Small intestine (tissue), 7 donors: Measurements from ENCODE around the gene STARD4. TPM values are rescaled to one million over a fixed set of nuclear protein-coding genes. Genes with fewer than 3 reads are reported as not detected.

Source experiments
- DNase-seq, 2 donors: peaks; one replicate each; pipeline versions ENCODE4 v3.0.0 to v3.0.0-alpha.2; 2013
- FAIRE-seq: peaks from 2 replicates; lab custom pipeline; 2012; peaks lifted over from hg19 to GRCh38; lab: Jason Lieb, UNC
- H3K27ac ChIP-seq, 3 donors: one replicate each; pipeline ENCODE4 v1.5.1; 2013; ENCODE audit warnings: low read length in 2 of 3, mild to moderate bottlenecking in 2 of 3, control low read depth in 1 of 3, inconsistent platforms in 1 of 3, low read depth in 1 of 3, moderate library complexity in 1 of 3
- H3K27me3 ChIP-seq, 3 donors: one replicate each; pipeline ENCODE4 v1.6.1; 2013; ENCODE audit warnings: low read length in 3 of 3, inconsistent platforms in 1 of 3; ENCODE audit not compliant: control insufficient read depth in 3 of 3, insufficient read depth in 3 of 3
- H3K36me3 ChIP-seq, 3 donors: one replicate each; pipeline ENCODE4 v1.6.1; 2013; ENCODE audit warnings: low read length in 3 of 3, inconsistent platforms in 1 of 3, low read depth in 1 of 3, mild to moderate bottlenecking in 1 of 3, moderate library complexity in 1 of 3; ENCODE audit not compliant: control insufficient read depth in 3 of 3, insufficient read depth in 2 of 3
- H3K4me1 ChIP-seq, 3 donors: one replicate each; pipeline ENCODE4 v1.6.1; 2013; ENCODE audit warnings: low read length in 2 of 3, inconsistent platforms in 1 of 3, low read depth in 1 of 3, mild to moderate bottlenecking in 1 of 3, moderate library complexity in 1 of 3; ENCODE audit not compliant: control insufficient read depth in 3 of 3, insufficient read depth in 2 of 3
- H3K4me3 ChIP-seq, 3 donors: one replicate each; pipeline ENCODE4 v1.5.1; 2013; ENCODE audit warnings: low read length in 3 of 3, control low read depth in 1 of 3, inconsistent platforms in 1 of 3, low read depth in 1 of 3, mild to moderate bottlenecking in 1 of 3, moderate library complexity in 1 of 3
- H3K9me3 ChIP-seq, 2 donors: one replicate each; pipeline ENCODE4 v1.6.1; 2013; ENCODE audit warnings: low read depth in 1 of 2, low read length in 1 of 2; ENCODE audit not compliant: control insufficient read depth in 2 of 2, insufficient read depth in 1 of 2
- WGBS, 3 donors: extraction: QIAGEN DNeasy Blood & Tissue Kit; methylation state at CpG; one replicate each; pipeline ENCODE4 v1.1.7; 2013; 5-methylcytosine and 5-hydroxymethylcytosine counted together
- polyA plus RNA-seq, 4 donors: library from polyadenylated mRNA; stranded (reverse) in 3 of 4; unstranded in 1 of 4; fragments of 200-250 nt in 3 of 4; fragments of 120-200 nt in 1 of 4; gene quantifications; one replicate each; pipeline versions ENCODE4 v1.2.1 to v1.2.3, GENCODE V29; 2013
- donor health status: healthy with polysubstance abuse.
- donor health status: control.
- donor health status: control.
- donor health status: Bipolar disorder and iron deficiency.
- donor health status: healthy.

The STARD4 gene
- polyA plus RNA-seq, 4 donors = 14.6 to 29.3 (median 24.6) TPM

DNA sequence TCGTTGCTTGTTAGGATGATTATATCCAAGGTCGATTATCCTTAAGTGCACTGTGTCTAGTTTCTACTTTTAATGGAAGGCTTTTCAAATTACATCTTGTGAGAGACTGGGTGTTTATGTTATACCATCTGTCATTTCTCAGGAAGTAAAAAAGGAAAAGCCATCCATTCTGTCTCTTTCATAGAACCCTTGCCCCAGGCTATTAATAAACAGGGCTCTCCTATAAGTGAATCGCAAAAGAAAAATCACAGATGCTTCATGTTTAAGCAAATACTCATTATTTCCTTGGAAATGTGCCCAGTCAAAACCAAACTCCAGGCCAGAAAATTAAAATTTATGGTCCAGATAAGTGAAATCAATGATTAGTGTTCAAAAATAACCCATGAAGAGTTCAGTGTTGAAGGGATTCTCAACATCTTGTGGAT lies 58.1 kb downstream of the STARD4 start:
- peaks cover 0 to 2% (median 0%) of the 10 kb centered on the region in 3 donors for H3K36me3 ChIP-seq
- no peak for FAIRE-seq
- no peak overlapping the region for H3K27ac ChIP-seq
- no peak for DNase-seq
- H3K4me1 ChIP-seq = no peaks in the 10 kb centered on the region
- H3K4me3 ChIP-seq = no peak overlapping the region
- no peaks in the 10 kb centered on the region for H3K9me3 ChIP-seq
- 44 to 67% (median 61%) methylated on average over 3 of the region's 3 CpGs for WGBS, 3 donors
- H3K27me3 ChIP-seq = no peaks in the 10 kb centered on the region

DNA sequence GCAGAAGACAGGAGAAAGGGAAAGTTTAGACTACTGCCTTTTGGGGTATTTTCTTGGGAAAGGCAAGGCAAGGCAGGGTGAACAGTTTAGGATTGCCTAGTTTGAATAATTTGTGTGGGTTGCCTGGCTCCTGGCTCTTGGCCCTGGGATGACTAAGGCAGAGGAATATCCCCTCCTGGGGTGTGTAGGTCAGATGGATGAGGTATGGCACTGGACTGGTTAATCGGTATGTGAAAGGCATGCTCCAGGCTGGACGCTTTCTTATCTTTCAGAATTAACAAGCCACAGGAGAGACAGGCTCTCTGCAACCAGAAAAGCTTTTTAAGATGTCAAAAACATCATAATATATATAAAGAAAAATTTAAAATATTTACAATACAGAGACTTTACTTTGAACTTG lies 58.6 kb downstream of the STARD4 start:
- DNase-seq = no peak
- peaks cover 0 to 2% (median 0%) of the 10 kb centered on the region in 3 donors for H3K36me3 ChIP-seq
- no peaks in the 10 kb centered on the region for H3K9me3 ChIP-seq
- no peaks in the 10 kb centered on the region for H3K27me3 ChIP-seq
- WGBS, 3 donors = 38 to 50% (median 49%) methylated on average over 2 of the region's 2 CpGs
- H3K4me1 ChIP-seq = no peaks in the 10 kb centered on the region
- no peak for FAIRE-seq
- no peak overlapping the region for H3K27ac ChIP-seq
- no peak overlapping the region for H3K4me3 ChIP-seq

GRCh38 chr5:111453295-111453694 lies 59.0 kb downstream of the STARD4 start:
- Histone ChIP-seq H3K9me3 (no peaks in the 10 kb centered on the region), H3K27me3 (no peaks in the 10 kb centered on the region), H3K36me3 (peaks cover 0 to 2% (median 0%) of the 10 kb centered on the region in 3 donors), H3K4me1 (no peaks in the 10 kb centered on the region), H3K27ac (no peak overlapping the region), H3K4me3 (no peak overlapping the region)
- FAIRE-seq (no peak), DNase-seq (no peak)
- 76 to 88% (median 82%) methylated on average over 1 of the region's 1 CpG for WGBS, 3 donors

DNA sequence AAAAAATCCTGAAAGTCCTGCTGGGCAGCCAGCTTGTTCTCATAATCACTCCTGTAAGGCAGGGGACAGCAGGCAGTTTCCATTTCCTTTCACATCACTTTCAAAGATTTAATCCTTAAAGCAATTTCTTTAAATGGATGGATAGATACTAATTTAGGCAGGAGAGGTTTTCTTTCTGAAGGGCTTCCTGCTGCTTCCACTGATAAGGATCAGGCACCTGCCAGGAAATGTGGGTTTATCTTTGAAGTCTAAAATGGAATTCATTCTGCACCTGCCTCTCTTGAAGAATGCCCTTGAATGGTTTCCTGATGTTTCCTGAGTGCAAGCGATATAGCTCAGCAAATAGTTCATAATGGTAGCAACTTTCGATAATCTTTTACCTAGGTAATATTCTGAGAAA lies 64.5 kb downstream of the STARD4 start:
- Histone ChIP-seq H3K36me3 (no peaks in the 10 kb centered on the region), H3K27me3 (no peaks in the 10 kb centered on the region), H3K27ac (no peak overlapping the region), H3K4me1 (no peaks in the 10 kb centered on the region), H3K4me3 (no peak overlapping the region), H3K9me3 (no peaks in the 10 kb centered on the region)
- WGBS, 3 donors = 6 to 22% (median 21%) methylated on average over 2 of the region's 2 CpGs
- no peak for FAIRE-seq
- no peak for DNase-seq

- Histone ChIP-seq H3K4me3 (no peak overlapping the region), H3K27me3 (no peaks in the 10 kb centered on the region), H3K36me3 (no peaks in the 10 kb centered on the region), H3K9me3 (no peaks in the 10 kb centered on the region), H3K27ac (no peak overlapping the region), H3K4me1 (no peaks in the 10 kb centered on the region)
- WGBS, 3 donors = 76 to 84% (median 82%) methylated on average over 1 of the region's 1 CpG
- DNase-seq = no peak
- no peak for FAIRE-seq
Observed at GRCh38 chr5:111447099-111447498, 65.2 kb downstream of the STARD4 start.

Other genes starting within 250 kb of the STARD4 start
- gene NREP, start 244.7 kb upstream of the STARD4 start, polyA plus RNA-seq = 100 to 1,000 TPM in 1 of 4 donors, 10 to 100 TPM in 1, 1 to 10 TPM in 2; 1.8 to 107 (median 10.0) TPM